Gastrocnemius medialis (tissue), 4 donors: ENCODE results near the gene AMIGO1.

Experiments used
- POLR2A ChIP-seq, 2 donors: fragments of 450-650 bp; IDR thresholded peaks; one replicate each; pipeline ENCODE4 v1.6.1; 2017; ENCODE audit warnings: antibody characterized with exemption in 2 of 2, mild to moderate bottlenecking in 2 of 2, moderate library complexity in 2 of 2
- TF ChIP-seq, protein P1 (sequence below), 5 experiments: fragments of 450-650 bp in 3 of 5; fragments of 200-600 bp in 2 of 5; sonication (generic) in 2 of 5; IDR thresholded peaks in 4 of 5; conservative IDR thresholded peaks in 1 of 5; 1 replicate in 4 of 5; 2 replicates in 1 of 5; pipeline ENCODE4 v1.5.1; 2016 to 2019; ENCODE audit warnings: antibody characterized with exemption in 5 of 5, mild to moderate bottlenecking in 3 of 5, moderate library complexity in 3 of 5

DNA sequence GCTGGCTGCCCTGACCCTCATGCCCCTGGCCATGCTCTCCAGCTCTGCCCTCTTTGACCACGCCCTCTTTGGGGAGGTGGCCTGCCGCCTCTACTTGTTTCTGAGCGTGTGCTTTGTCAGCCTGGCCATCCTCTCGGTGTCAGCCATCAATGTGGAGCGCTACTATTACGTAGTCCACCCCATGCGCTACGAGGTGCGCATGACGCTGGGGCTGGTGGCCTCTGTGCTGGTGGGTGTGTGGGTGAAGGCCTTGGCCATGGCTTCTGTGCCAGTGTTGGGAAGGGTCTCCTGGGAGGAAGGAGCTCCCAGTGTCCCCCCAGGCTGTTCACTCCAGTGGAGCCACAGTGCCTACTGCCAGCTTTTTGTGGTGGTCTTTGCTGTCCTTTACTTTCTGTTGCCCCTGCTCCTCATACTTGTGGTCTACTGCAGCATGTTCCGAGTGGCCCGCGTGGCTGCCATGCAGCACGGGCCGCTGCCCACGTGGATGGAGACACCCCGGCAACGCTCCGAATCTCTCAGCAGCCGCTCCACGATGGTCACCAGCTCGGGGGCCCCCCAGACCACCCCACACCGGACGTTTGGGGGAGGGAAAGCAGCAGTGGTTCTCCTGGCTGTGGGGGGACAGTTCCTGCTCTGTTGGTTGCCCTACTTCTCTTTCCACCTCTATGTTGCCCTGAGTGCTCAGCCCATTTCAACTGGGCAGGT is 33.9 kb upstream of the AMIGO1 start:
- TF ChIP-seq, protein P1, sequence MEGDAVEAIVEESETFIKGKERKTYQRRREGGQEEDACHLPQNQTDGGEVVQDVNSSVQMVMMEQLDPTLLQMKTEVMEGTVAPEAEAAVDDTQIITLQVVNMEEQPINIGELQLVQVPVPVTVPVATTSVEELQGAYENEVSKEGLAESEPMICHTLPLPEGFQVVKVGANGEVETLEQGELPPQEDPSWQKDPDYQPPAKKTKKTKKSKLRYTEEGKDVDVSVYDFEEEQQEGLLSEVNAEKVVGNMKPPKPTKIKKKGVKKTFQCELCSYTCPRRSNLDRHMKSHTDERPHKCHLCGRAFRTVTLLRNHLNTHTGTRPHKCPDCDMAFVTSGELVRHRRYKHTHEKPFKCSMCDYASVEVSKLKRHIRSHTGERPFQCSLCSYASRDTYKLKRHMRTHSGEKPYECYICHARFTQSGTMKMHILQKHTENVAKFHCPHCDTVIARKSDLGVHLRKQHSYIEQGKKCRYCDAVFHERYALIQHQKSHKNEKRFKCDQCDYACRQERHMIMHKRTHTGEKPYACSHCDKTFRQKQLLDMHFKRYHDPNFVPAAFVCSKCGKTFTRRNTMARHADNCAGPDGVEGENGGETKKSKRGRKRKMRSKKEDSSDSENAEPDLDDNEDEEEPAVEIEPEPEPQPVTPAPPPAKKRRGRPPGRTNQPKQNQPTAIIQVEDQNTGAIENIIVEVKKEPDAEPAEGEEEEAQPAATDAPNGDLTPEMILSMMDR (IDR thresholded peaks at IDR 0.05 in 4 of 5, conservative IDR thresholded peaks at IDR 0.05 in 1 of 5) = no peak
- TF ChIP-seq POLR2A (IDR thresholded peaks at IDR 0.05) = no peak
